ENCODE measurements around the gene PRKCE.

Gene PRKCE

DNA sequence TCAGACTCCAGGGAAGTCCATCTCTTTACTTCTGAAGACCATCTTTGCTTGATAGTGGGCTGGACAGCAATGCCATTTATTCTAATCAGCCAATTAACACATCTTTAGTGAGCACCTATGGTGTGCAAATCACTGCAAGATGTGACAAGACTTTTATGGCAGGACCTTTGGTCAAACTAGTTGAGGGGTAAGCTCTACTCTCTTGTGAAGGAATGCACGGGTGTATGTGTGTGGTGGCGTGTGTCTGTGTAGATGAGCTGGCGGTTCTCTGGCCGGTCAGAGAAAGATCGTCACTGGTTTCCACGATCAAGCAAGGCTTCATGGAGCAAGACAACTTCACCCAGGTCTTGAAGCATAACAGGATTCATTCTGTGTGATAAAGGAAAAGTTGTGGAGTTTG lies 364.6 kb downstream of the PRKCE start:
- intact Hi-C loops (cut with micrococcal nuclease): no loop called here
- Mint-ChIP-seq H3K4me1 (ENCODE audit: low read depth) (no peaks in the 10 kb centered on the region), H3K9me3 (no peaks in the 10 kb centered on the region), H3K36me3 (ENCODE audit: low read depth) (no peaks in the 10 kb centered on the region), H3K27ac (no peak overlapping the region), H3K4me3 (no peak overlapping the region), H3K27me3 (no peaks in the 10 kb centered on the region)

DNA sequence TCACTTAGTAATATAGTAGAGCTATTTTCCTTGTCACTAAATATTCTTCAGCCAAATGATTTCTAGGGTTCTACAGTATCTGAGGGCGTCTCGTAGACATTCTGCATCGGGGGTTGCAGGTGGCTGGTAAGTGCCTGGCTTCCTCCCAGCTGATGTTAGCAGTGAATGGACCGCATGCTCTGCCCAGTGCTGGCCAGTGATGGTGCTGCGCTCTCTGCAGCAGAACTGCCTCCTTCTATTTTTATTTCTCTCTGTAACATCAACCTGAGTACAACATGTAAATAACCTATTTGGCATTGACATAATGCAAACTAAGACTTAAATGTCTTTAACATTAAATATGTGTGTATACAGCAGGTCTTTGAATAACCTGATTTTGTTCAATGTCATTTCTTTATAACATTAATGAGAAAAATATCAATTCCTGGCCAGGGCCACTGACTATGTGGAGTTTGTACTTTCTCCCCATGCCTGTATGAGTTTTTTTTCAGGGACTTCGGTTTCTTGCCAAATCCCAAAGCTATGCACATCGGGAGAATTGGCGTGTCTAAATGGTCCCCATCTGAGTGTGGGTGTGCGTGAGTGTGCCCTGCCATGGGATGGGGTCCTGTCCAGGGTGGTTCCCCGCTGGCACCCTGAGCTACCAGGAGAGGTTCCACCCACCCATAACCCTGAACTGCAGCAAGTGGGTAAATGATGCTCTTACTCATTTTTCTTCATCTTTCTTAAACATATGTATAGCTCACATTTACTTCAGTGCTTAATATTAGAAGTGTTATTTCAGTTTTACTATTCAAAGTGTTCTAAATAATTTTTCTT lies 367.5 kb downstream of the PRKCE start:
- Mint-ChIP-seq H3K4me1 (ENCODE audit: low read depth) (no peaks in the 10 kb centered on the region), H3K4me3 (no peak overlapping the region), H3K36me3 (ENCODE audit: low read depth) (no peaks in the 10 kb centered on the region), H3K27me3 (no peaks in the 10 kb centered on the region), H3K9me3 (no peaks in the 10 kb centered on the region), H3K27ac (no peak overlapping the region)
- intact Hi-C loops (cut with micrococcal nuclease): no loop called here

DNA sequence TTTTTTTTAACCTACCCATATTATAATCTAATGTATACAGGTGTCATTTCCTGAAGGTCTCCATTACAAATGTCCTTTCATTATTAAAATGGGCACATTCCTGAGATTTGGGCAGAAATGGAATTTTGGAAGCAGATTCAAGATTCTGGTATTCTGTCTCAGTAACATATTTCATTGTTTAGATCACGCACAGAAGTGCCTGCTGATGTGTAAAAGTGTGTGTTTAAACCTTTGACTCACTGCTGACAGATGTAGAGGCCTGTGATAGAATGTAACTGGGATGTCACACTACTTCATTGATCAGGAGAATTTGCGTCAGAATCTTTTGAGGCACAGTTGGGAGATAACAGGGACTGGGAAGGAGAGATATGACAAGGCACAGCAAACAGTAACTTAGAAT lies 368.9 kb downstream of the PRKCE start:
- intact Hi-C loops (cut with micrococcal nuclease): no loop called here
- H3K36me3 Mint-ChIP-seq (ENCODE audit: low read depth): no peaks in the 10 kb centered on the region
- H3K27me3 Mint-ChIP-seq: no peaks in the 10 kb centered on the region
- no peaks in the 10 kb centered on the region for H3K4me1 Mint-ChIP-seq (ENCODE audit: low read depth)
- no peak overlapping the region for H3K27ac Mint-ChIP-seq
- no peak overlapping the region for H3K4me3 Mint-ChIP-seq
- H3K9me3 Mint-ChIP-seq: no peaks in the 10 kb centered on the region

DNA sequence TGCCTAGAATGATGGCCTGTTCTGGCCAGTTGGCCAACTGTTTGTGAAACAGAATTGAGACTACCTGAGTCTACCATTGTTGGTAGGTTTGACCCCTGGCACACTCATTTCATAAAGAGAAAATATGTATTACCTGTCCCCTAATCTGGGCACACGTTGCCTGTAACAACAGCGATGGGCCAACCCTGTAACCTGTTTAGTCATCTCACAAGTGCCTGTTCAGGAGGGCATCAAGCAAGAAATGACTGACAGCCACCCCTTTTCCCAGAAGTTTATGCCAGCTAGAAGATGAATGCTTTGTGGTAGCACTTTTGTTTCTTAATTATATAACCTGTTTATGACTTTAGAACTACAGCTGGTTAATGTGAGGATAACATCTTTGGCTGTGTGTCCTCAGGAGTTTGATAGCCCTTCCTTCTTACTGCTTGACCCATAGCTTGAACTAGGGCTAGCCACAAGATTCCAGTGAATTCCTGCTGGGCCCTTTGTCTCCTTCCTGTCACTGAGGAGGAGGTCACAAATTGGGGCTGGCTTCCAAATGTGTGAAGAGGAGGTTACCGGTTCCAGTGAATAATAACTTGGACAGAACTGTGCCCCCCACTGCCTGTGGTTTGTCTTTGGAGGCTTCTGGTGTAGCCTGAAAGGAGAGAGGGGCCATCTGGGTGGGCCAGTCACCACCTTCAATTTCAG lies 371.8 kb downstream of the PRKCE start:
- Mint-ChIP-seq H3K4me3 (no peak overlapping the region), H3K36me3 (ENCODE audit: low read depth) (no peaks in the 10 kb centered on the region), H3K27ac (no peak overlapping the region), H3K27me3 (no peaks in the 10 kb centered on the region), H3K9me3 (no peaks in the 10 kb centered on the region), H3K4me1 (ENCODE audit: low read depth) (no peaks in the 10 kb centered on the region)
- intact Hi-C loops (cut with micrococcal nuclease): no loop called here

DNA sequence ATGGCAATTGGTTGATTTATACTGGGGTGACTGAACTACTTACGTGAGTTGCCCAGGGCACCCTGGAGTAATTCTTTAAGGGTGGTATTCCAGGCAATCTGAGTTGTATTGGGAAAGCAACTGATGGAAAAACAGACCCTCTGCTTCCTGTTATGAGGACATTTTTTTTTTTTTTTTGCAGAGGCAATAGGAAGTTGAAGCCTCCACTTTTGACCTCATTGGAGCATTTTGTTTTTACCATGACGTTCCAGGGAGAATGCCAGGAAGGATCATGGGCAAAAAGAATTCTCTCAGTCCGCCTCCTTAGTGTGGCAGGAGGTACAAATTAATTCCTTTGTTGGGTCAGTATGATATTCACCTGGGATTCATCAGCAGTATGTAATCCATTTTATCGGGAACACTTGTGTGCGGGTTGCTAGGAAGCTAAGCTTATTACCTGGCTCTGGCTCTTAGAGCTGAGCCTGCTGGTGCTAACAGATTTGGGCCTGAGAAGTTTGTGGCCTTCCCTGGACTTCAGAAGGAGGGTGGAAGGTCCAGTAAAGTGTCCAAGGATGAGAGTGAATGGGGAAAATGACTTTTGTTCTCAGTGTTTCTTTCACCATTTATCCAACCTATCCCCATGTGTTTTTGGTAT lies 372.8 kb downstream of the PRKCE start:
- Mint-ChIP-seq H3K36me3 (ENCODE audit: low read depth) (no peaks in the 10 kb centered on the region), H3K27ac (no peak overlapping the region), H3K4me1 (ENCODE audit: low read depth) (no peaks in the 10 kb centered on the region), H3K27me3 (no peaks in the 10 kb centered on the region), H3K4me3 (no peak overlapping the region), H3K9me3 (no peaks in the 10 kb centered on the region)
- intact Hi-C loops (cut with micrococcal nuclease): no loop called here

DNA sequence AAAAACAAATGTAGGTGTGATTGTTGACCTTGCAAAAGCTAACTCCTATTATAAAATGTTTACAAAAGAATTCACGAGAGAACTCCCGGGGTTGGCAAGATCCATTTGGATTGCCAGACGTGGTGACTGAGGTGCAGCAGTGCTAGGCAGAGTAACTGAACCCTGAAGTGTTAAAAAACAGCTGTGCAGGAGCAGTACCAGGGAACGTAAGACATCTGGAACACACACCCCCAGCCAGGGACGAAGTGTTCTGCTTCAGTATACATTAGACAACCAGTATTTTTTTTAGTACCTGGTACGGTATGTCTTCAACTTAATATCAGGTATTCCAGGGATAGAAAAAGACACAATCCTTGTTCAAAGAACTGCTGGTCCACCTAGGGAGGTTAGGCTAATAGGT lies 373.6 kb downstream of the PRKCE start:
- Mint-ChIP-seq H3K4me3 (no peak overlapping the region), H3K4me1 (ENCODE audit: low read depth) (no peaks in the 10 kb centered on the region), H3K27me3 (no peaks in the 10 kb centered on the region), H3K36me3 (ENCODE audit: low read depth) (no peaks in the 10 kb centered on the region), H3K27ac (no peak overlapping the region), H3K9me3 (no peaks in the 10 kb centered on the region)
- intact Hi-C loops (cut with micrococcal nuclease): no loop called here

DNA sequence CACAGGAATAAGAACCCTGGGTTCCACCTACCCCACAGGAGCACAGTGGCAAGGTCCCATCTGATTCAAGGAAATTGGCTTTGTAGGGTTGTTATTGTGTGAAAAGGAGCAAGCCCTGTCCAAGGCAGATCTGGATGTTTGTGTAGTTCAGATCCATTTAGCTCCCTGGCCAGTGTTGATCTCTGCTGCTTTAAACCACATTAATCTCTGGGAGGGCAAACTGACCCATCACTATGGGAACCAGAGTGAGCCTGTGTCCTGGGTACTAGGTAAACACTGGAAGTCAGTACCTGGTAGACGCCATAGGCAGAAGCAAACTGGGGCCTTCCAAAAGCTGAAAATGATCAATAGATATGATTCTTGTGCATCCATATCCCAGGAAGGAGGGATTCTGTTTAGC lies 374.2 kb downstream of the PRKCE start:
- H3K4me1 Mint-ChIP-seq (ENCODE audit: low read depth): no peaks in the 10 kb centered on the region
- H3K27me3 Mint-ChIP-seq: no peaks in the 10 kb centered on the region
- no peak overlapping the region for H3K4me3 Mint-ChIP-seq
- no peaks in the 10 kb centered on the region for H3K36me3 Mint-ChIP-seq (ENCODE audit: low read depth)
- intact Hi-C loops (cut with micrococcal nuclease): no loop called here
- H3K9me3 Mint-ChIP-seq: no peaks in the 10 kb centered on the region
- no peak overlapping the region for H3K27ac Mint-ChIP-seq

DNA sequence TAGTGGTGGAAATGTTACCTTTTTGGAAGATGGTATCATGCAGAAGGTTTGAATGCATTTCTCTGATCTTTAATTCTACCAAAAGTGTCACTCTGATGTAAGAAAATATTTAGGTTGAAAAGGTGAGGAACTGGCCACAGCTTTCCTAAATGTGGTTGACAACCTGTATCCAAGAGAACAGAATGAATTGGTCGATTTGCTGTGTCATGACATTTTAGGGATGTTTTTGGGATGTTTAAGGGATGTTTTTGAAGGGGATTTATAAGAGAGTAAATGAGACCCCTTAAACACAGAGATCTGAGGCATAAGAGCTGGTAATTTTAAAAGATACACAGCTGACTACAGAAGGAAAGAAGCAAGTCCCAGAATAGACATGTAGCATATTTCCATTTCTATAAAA lies 375.0 kb downstream of the PRKCE start:
- no peak overlapping the region for H3K4me3 Mint-ChIP-seq
- intact Hi-C loops (cut with micrococcal nuclease): no loop called here
- H3K27me3 Mint-ChIP-seq: no peaks in the 10 kb centered on the region
- H3K9me3 Mint-ChIP-seq: no peaks in the 10 kb centered on the region
- H3K36me3 Mint-ChIP-seq (ENCODE audit: low read depth): no peaks in the 10 kb centered on the region
- H3K27ac Mint-ChIP-seq: no peak overlapping the region
- no peaks in the 10 kb centered on the region for H3K4me1 Mint-ChIP-seq (ENCODE audit: low read depth)

DNA sequence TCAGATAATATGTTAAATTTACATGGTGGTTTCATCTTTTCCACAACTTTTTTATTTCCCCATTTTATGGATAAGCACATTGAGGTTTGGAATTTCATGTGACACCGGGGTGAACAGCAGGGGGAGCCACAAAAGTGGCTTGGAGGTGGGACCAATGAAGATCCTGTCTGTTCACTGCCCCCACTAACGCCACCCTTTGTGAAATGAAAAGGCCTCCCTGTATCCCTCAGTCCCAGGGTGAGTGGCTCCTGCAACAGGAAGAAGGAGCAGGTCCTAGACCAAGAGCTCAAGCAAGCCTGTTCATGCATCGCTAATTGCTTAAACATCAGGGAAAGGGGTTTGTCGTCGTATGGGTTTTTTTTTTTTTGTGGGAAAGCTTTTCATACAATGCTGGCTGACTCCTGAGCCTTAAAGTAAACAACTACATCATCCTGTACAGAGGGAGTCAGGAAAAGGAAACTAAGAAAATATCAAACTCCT lies 377.9 kb downstream of the PRKCE start:
- Mint-ChIP-seq H3K27ac (no peak overlapping the region), H3K36me3 (ENCODE audit: low read depth) (no peaks in the 10 kb centered on the region), H3K4me1 (ENCODE audit: low read depth) (no peaks in the 10 kb centered on the region), H3K4me3 (no peak overlapping the region), H3K27me3 (no peaks in the 10 kb centered on the region), H3K9me3 (no peaks in the 10 kb centered on the region)
- intact Hi-C loops (cut with micrococcal nuclease): no loop called here

DNA sequence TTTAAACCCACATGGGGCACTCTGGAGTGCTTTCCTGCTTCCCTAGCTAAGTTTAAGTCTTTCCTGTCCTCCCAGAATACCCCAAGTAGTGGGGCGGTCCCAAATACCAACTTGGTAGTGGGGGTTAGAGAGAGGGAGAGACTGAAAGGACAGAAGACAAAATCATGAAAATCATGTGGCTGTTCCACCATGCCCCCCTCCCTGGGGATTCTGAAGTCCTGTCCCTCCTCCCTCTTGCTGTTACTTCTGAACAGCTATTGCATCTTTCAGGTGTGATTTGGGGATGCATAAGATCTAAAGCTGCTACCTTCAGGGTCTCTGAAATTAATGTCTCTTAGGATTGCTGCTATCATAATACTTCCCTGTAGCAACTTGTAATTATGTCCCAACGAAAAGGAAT lies 378.9 kb downstream of the PRKCE start:
- H3K4me1 Mint-ChIP-seq (ENCODE audit: low read depth): no peaks in the 10 kb centered on the region
- no peaks in the 10 kb centered on the region for H3K27me3 Mint-ChIP-seq
- no peaks in the 10 kb centered on the region for H3K9me3 Mint-ChIP-seq
- intact Hi-C loops (cut with micrococcal nuclease): no loop called here
- no peaks in the 10 kb centered on the region for H3K36me3 Mint-ChIP-seq (ENCODE audit: low read depth)
- H3K27ac Mint-ChIP-seq: no peak overlapping the region
- H3K4me3 Mint-ChIP-seq: no peak overlapping the region

DNA sequence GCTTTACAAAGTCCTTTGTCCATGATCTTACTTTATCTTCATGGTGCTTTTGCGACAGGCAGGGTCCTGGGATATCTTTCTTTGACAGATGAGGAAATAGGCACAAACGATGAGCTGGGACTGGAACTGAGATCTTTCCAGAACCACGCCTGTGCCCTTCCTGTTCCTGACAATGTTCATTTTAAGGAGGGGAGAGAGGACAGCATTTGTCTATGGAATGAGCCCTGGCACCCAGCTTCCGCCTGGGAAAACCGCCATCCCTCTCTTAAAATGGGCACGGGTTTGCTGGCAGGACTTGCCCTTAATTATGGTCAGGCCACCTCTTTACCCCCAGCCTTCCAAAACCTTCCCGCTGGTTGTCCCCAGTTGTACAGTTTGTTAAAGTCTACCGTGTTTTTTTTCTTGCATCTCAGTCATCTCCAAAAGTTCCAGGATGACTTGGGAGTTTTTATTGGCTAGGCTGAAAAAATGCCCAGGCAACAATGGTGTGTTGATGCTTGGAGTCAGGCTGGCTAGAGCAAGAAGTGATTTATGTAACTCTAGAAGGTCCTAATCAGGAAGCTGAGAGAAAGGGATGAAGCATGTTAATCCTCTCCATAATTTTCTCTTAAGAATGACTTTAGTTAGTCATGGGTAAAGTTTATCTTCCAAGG lies 380.8 kb downstream of the PRKCE start:
- Mint-ChIP-seq H3K4me3 (no peak overlapping the region), H3K27me3 (no peaks in the 10 kb centered on the region), H3K27ac (no peak overlapping the region), H3K36me3 (ENCODE audit: low read depth) (no peaks in the 10 kb centered on the region), H3K9me3 (no peaks in the 10 kb centered on the region), H3K4me1 (ENCODE audit: low read depth) (no peaks in the 10 kb centered on the region)
- intact Hi-C loops (cut with micrococcal nuclease): no loop called here

DNA sequence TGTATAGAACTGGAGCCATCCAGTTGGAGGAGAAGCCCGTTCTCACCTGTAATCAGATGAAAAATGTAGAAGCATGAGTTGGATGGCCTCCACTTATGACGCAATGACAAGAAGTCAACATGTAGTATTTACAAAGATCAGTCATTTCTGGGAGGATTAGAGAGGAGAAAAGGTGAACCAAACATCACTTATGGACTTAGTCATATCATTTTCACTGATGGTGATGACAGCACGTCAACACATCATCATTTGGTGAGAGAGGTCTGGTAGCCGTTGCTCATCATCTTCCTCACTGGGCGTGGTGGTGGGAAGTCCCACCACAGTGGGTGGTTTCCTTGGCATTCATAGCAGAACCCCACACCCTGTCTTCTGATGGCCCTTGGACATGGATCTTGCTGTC lies 381.5 kb downstream of the PRKCE start:
- Mint-ChIP-seq H3K9me3 (no peaks in the 10 kb centered on the region), H3K36me3 (ENCODE audit: low read depth) (no peaks in the 10 kb centered on the region), H3K27ac (no peak overlapping the region), H3K27me3 (no peaks in the 10 kb centered on the region), H3K4me3 (no peak overlapping the region), H3K4me1 (ENCODE audit: low read depth) (no peaks in the 10 kb centered on the region)
- intact Hi-C loops (cut with micrococcal nuclease): no loop called here

DNA sequence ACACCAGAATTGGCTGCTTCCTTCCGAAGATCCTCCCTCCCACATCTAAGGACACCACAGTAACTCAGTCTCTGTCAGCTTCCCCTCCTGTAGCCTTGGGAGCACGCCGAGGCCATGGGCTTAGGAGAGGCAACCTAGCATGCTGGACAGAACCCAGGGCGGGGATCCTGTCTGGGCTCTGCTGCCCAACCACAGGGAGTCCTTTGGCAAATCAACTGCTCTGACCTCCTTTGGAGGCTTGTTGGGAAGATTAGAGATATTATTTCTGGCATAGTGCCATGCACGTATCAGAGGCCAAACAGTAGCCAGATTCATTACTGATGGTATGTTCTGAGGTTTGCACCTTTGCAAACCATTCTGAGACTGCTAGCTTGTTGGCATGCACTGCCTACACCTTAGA lies 383.1 kb downstream of the PRKCE start:
- Mint-ChIP-seq H3K4me1 (ENCODE audit: low read depth) (no peaks in the 10 kb centered on the region), H3K36me3 (ENCODE audit: low read depth) (no peaks in the 10 kb centered on the region), H3K27ac (no peak overlapping the region), H3K4me3 (no peak overlapping the region), H3K27me3 (no peaks in the 10 kb centered on the region), H3K9me3 (no peaks in the 10 kb centered on the region)
- intact Hi-C loops (cut with micrococcal nuclease): no loop called here

DNA sequence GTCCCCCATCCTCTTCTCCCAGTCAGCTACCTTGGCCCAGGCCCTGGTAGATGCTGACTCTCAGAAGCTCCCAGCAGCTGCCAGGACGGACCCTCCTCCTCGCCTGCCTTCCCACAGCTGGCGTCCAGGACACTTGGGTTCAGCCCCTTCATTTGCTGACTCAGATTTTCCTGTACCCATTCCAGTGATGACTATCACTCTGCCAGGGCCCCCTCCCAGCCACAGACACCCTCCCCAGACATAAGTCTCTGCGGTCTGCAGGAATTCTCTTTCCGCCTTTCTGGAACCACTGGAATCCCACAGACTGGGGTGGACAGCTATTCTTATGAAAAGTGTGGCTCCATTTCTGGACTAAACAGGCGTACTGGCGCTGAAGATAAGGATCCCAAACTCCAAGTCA lies 385.5 kb downstream of the PRKCE start:
- no peaks in the 10 kb centered on the region for H3K36me3 Mint-ChIP-seq (ENCODE audit: low read depth)
- no peak overlapping the region for H3K27ac Mint-ChIP-seq
- H3K4me3 Mint-ChIP-seq: no peak overlapping the region
- intact Hi-C loops (cut with micrococcal nuclease): no loop called here
- no peaks in the 10 kb centered on the region for H3K27me3 Mint-ChIP-seq
- H3K4me1 Mint-ChIP-seq (ENCODE audit: low read depth): no peaks in the 10 kb centered on the region
- no peaks in the 10 kb centered on the region for H3K9me3 Mint-ChIP-seq
